K562 (cell line): ENCODE results near the gene RPS2. TPM values are rescaled to one million over a fixed set of nuclear protein-coding genes. Genes with fewer than 3 reads are reported as not detected.

Experiments used
- ATAC-seq: fragments of 200-7000 bp; cut with Tn5 transposase; 3 replicates; pipeline ENCODE4 v1.9.1; 2020; ENCODE audit warnings: moderate library complexity
- BruUV-seq: library from RNA; stranded (reverse); fragments of 400-500 nt; replicated peaks from 2 replicates; lab custom pipeline; 2021; lab: Mats Ljungman, UMichigan
- CTCF ChIA-PET: fragments of 300-600 bp; formaldehyde crosslinking; extraction: SDS; loops from one replicate; lab custom pipeline; 2021; ENCODE audit warnings: low intra/inter-chr PET ratio; lab: Yijun Ruan, JAX
- POLR2A ChIA-PET: fragments of 300-600, 350-650 bp; sonication (Branson Sonifier 250); formaldehyde crosslinking; extraction: SDS; loops from one replicate; lab custom pipeline; 2021; ENCODE audit warnings: antibody characterized with exemption, inconsistent platforms; lab: Yijun Ruan, JAX
- DNase-seq, 4 experiments: peaks; one replicate each; pipeline versions ENCODE4 v3.0.0 to v3.0.0-alpha.2; 2011 to 2018; ENCODE audit warnings: low spot score in 3 of 4, mixed read lengths in 3 of 4; ENCODE audit errors: extremely low read depth in 1 of 4
- FAIRE-seq: peaks from 2 replicates; lab custom pipeline; 2011; peaks lifted over from hg19 to GRCh38; lab: Jason Lieb, UNC
- H2AFZ ChIP-seq: 2 replicates; pipeline ENCODE4 v1.6.0; 2011; ENCODE audit warnings: low read depth, low read length, control low read depth, inconsistent platforms
- H3K27ac ChIP-seq: fragments of 200-600 bp; 3 replicates; pipeline ENCODE4 v1.8.0; 2011; ENCODE audit warnings: low read depth, mild to moderate bottlenecking, control low read depth, inconsistent platforms, low read length, moderate library complexity, mixed read lengths; ENCODE audit errors: extremely low read depth
- H3K27me3 ChIP-seq, 2 experiments: fragments of 300-600 bp in 1 of 2; 2 replicates in 1 of 2; 3 replicates in 1 of 2; pipeline versions ENCODE4 v1.6.0 to v1.8.0; 2011; ENCODE audit warnings: inconsistent platforms in 2 of 2, low read length in 2 of 2, mild to moderate bottlenecking in 1 of 2, mixed read lengths in 1 of 2, moderate library complexity in 1 of 2; ENCODE audit not compliant: control insufficient read depth in 2 of 2, insufficient read depth in 2 of 2
- H3K36me3 ChIP-seq: fragments of 300-600 bp; 3 replicates; pipeline ENCODE4 v1.8.0; 2011; ENCODE audit warnings: mild to moderate bottlenecking, low read length, inconsistent platforms; ENCODE audit not compliant: control insufficient read depth, insufficient read depth
- H3K4me1 ChIP-seq, 2 experiments: fragments of 200-600 bp in 1 of 2; replicated peaks in 1 of 2; 2 replicates in 1 of 2; 3 replicates in 1 of 2; pipeline versions ENCODE4 v1.5.1 to v1.8.0; 2011; ENCODE audit warnings: inconsistent platforms in 2 of 2, low read length in 2 of 2, mild to moderate bottlenecking in 1 of 2, mixed read lengths in 1 of 2, moderate library complexity in 1 of 2; ENCODE audit not compliant: control insufficient read depth in 2 of 2, insufficient read depth in 2 of 2
- H3K4me2 ChIP-seq: 2 replicates; pipeline ENCODE4 v1.6.1; 2011; ENCODE audit warnings: low read length, control low read depth, inconsistent platforms, mixed read lengths; ENCODE audit not compliant: insufficient read depth
- H3K4me3 ChIP-seq: fragments of 200-600 bp; sonication (generic), shearing (Covaris generic); 2 replicates; pipeline ENCODE4 v1.5.1; 2016; ENCODE audit warnings: control low read depth, inconsistent platforms
- H3K79me2 ChIP-seq: fragments of 200-600 bp; 3 replicates; pipeline ENCODE4 v1.8.0; 2011; ENCODE audit warnings: low read length, inconsistent platforms; ENCODE audit not compliant: control insufficient read depth, insufficient read depth
- H3K9ac ChIP-seq, 2 experiments: 2 replicates each; pipeline versions ENCODE4 v1.6.0 to v1.6.1; 2011; ENCODE audit warnings: low read depth in 2 of 2, low read length in 2 of 2, control low read depth in 1 of 2, inconsistent platforms in 1 of 2, mild to moderate bottlenecking in 1 of 2, mixed read lengths in 1 of 2; ENCODE audit not compliant: insufficient read depth in 1 of 2
- H3K9me1 ChIP-seq: one replicate; pipeline ENCODE4 v1.6.0; 2011; ENCODE audit warnings: inconsistent platforms, mild to moderate bottlenecking, low read length, moderate library complexity; ENCODE audit not compliant: control insufficient read depth, insufficient read depth
- H3K9me3 ChIP-seq: replicated peaks from 2 replicates; pipeline ENCODE4 v1.5.1; 2011; ENCODE audit warnings: low read depth, low read length, inconsistent platforms; ENCODE audit not compliant: control insufficient read depth, insufficient read depth
- H4K20me1 ChIP-seq: replicated peaks from 2 replicates; pipeline ENCODE4 v1.6.1; 2011; ENCODE audit warnings: low read length, inconsistent platforms, mixed read lengths; ENCODE audit not compliant: control insufficient read depth, insufficient read depth
- ELF4 ChIP-seq: fragments of 450-650 bp; formaldehyde crosslinking; IDR thresholded peaks from 2 replicates; pipeline ENCODE4 v1.4.0; 2022; ENCODE audit warnings: missing genetic modification characterization
- ETS2 ChIP-seq: IDR thresholded peaks from 2 replicates; pipeline ENCODE4 v1.6.1; 2016; ENCODE audit warnings: borderline replicate concordance, missing genetic modification characterization, mild to moderate bottlenecking, moderate library complexity, missing compliant biosample characterization; ENCODE audit not compliant: poor library complexity, severe bottlenecking
- MTA1 ChIP-seq: fragments of 450-650 bp; IDR thresholded peaks from 2 replicates; pipeline ENCODE4 v1.6.1; 2017; ENCODE audit warnings: borderline replicate concordance
- NONO ChIP-seq, 2 experiments: fragments of 200-400 bp in 1 of 2; fragments of 450-650 bp in 1 of 2; formaldehyde crosslinking in 1 of 2; IDR thresholded peaks; 2 replicates each; pipeline ENCODE4 v1.6.1; 2017; ENCODE audit warnings: low read depth in 2 of 2, mild to moderate bottlenecking in 2 of 2, moderate library complexity in 2 of 2, low read length in 1 of 2
- PHB ChIP-seq: fragments of 250-450 bp; sonication (Bioruptor Pico); IDR thresholded peaks from 2 replicates; pipeline ENCODE4 v1.5.0; 2021
- PHTF2 ChIP-seq: fragments of 250-450 bp; sonication (Bioruptor Pico); IDR thresholded peaks from 2 replicates; pipeline ENCODE4 v1.5.0; 2021; ENCODE audit warnings: mild to moderate bottlenecking
- PRPF4 ChIP-seq: fragments of 200-400 bp; formaldehyde crosslinking; IDR thresholded peaks from one replicate; pipeline ENCODE4 v1.6.1; 2017; ENCODE audit warnings: low read length, low read depth, mild to moderate bottlenecking; ENCODE audit not compliant: insufficient read depth, poor library complexity, severe bottlenecking
- ZC3H8 ChIP-seq: fragments of 450-650 bp; IDR thresholded peaks from 2 replicates; pipeline ENCODE4 v1.6.1; 2017
- ZNF232 ChIP-seq: sonication (generic); formaldehyde crosslinking; IDR thresholded peaks from 2 replicates; pipeline ENCODE4 v1.8.0; 2022; ENCODE audit warnings: mild to moderate bottlenecking, missing genetic modification reagents
- ZNF696 ChIP-seq: fragments of 250-450 bp; sonication (Bioruptor Pico); conservative IDR thresholded peaks from 2 replicates; pipeline ENCODE4 v1.4.0; 2020; ENCODE audit warnings: mild to moderate bottlenecking, moderate library complexity
- WGBS: fragments of 100-300 bp; shearing (Covaris generic); methylation state at CpG from one replicate; pipeline ENCODE4 v1.1.6; 2016; ENCODE audit warnings: low coverage, mixed read lengths; ENCODE audit not compliant: insufficient coverage; ENCODE audit errors: missing lambda C conversion rate; 5-methylcytosine and 5-hydroxymethylcytosine counted together
- in situ Hi-C: fragments of 300-500 bp; cut with MboI; formaldehyde crosslinking; loops from 4 replicates; pipeline ENCODE4 v1.15.0; 2018; ENCODE audit warnings: inconsistent platforms, mixed read lengths
- intact Hi-C: fragments of 100-400 bp; cut with micrococcal nuclease; formaldehyde crosslinking; loops from 2 replicates; pipeline ENCODE4 v1.14.2; 2022
- polyA plus RNA-seq, 8 experiments: library from polyadenylated mRNA; depleted of rRNA in 4 of 8; stranded (reverse) in 5 of 8; unstranded in 3 of 8; fragments of >200 nt; fragmentation: Nextera tagmentation in 2 of 8; fragmentation: Illumina TruSeq in 1 of 8; extraction: Ambion mirVana in 2 of 8; extraction: Trizol in 1 of 8; gene quantifications; 2 replicates each; pipeline versions ENCODE4 v1.2.1 to v1.2.3, GENCODE V29; 2011 to 2014; ENCODE audit warnings: inconsistent platforms in 1 of 8, missing spikeins in 1 of 8
- total RNA-seq, 7 experiments: library from RNA; depleted of rRNA in 6 of 7; stranded (reverse); fragments of >200 nt in 6 of 7; fragmentation: Illumina TruSeq in 2 of 7; extraction: Trizol in 2 of 7; gene quantifications; 2 replicates each; pipeline versions ENCODE4 v1.2.1 to v1.2.3, GENCODE V29; 2011 to 2021; ENCODE audit warnings: low replicate concordance in 1 of 7
- TF ChIP-seq, protein P1 (sequence below): fragments of 450-650 bp; IDR thresholded peaks from 2 replicates; pipeline ENCODE4 v1.6.1; 2016; ENCODE audit warnings: low read depth
- TF ChIP-seq, protein P2 (sequence below): fragments of 250-450 bp; sonication (Bioruptor Pico); IDR thresholded peaks from 2 replicates; pipeline ENCODE4 v1.8.0; 2022; ENCODE audit warnings: inconsistent platforms, mild to moderate bottlenecking, moderate library complexity, borderline replicate concordance

The RPS2 gene
- total and polyA plus RNA-seq, 9 of the 15 experiments (the other 6 are each of a cell fraction or from before 2014, with no cell fraction given) = 834 to 4,794 (median 3,793) TPM

DNA sequence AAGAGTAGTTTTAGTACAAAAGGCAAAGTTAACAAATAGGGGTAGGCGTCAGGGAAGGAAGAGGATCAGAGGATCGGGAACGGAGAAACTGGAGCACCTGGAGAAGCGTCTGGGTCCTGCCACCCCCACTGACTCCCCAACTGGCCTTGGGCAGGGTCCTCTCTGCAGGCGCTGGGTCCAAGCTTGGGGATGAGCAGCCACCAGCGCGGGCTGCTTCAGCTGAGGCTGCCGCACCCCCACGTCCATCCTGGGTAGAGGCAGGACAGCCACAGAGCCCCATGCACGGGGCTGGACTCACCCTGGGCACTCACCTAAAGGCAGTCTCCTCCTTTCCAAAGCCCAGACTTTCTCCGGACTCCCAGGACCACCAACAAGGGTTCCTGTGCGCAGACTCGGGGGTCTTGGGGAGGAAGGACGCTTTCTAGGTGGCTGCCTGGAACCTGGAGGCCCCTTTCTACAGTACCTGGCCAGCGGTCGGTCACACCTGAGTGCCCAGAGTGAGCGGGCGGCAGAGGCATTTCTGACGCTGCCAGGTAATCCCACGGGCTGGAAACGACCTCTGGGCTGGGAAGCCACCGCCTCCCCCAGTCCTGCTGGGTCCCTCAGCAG, 47.5 kb downstream of the RPS2 start (continued):
- TF ChIP-seq ZNF232 (CRISPR knock-in tag) (no peak), MTA1 (no peak)
- TF ChIP-seq, all 486 proteins: peak for 0

DNA sequence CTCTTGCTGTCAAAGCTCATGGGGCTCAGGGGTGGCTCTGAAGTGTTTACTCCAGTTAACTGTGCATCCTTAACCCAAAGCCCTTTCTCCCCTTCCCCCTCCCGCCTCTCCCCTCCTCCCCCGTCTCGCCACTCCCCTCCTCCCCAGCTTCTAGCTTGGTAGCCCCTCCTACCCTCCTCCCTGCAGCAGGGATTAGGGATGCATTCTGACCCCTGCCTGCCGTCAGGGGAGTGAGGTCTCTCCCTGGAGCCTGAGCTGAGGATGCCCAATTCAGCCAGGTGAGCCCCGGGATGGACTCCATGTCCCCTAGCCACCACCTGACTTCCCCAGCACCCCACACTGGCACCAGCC, 48.0 kb downstream of the RPS2 start:
- no peak for ATAC-seq
- Histone ChIP-seq H3K9ac (no peak overlapping the region), H4K20me1 (0 out of 2 replicates have a peak, but pooled peaks cover 11% of the 10 kb centered on the region), H3K27me3 (peaks cover 22 to 49% of the 10 kb centered on the region in 2 experiments; a peak in 4 of 5 replicates), H3K9me3 (no peaks in the 10 kb centered on the region), H3K79me2 (no peaks in the 10 kb centered on the region), H3K36me3 (no peaks in the 10 kb centered on the region), H3K4me2 (no peak overlapping the region), H3K4me3 (no peak overlapping the region), H3K9me1 (no peaks in the 10 kb centered on the region), H3K4me1 (peaks cover 6 to 71% of the 10 kb centered on the region in 2 experiments; a peak in 4 of 5 replicates), H2AFZ (no peak overlapping the region), H3K27ac (no peak overlapping the region)
- WGBS = 0% methylated on average over 2 of the region's 5 CpGs
- no peak for FAIRE-seq
- ChIA-PET CTCF (no interaction called here), POLR2A (interaction anchor here (0.5 to 1.4 kb wide), 4 partner anchors 31 to 343 kb away, joined by 3 to 4 read pairs (median 3); partner anchors contain the start of genes MEIOB and RPS2)
- no peak for DNase-seq
- in situ Hi-C loops (no loop called here), intact Hi-C loops (no loop called here)
- no TSS peak for BruUV-seq
- TF ChIP-seq ELF4 (CRISPR knock-in tag) (no peak), PRPF4 (no peak), NONO (IDR thresholded peaks at IDR 0.05; ENCODE audit: low read depth in 2 of 2, low read length in 1 of 2) (no peak), ETS2 (no peak), PHTF2 (CRISPR knock-in tag) (no peak), ZC3H8 (no peak), ZNF696 (no peak), PHB (CRISPR knock-in tag) (no peak)
- TF ChIP-seq, protein P1, sequence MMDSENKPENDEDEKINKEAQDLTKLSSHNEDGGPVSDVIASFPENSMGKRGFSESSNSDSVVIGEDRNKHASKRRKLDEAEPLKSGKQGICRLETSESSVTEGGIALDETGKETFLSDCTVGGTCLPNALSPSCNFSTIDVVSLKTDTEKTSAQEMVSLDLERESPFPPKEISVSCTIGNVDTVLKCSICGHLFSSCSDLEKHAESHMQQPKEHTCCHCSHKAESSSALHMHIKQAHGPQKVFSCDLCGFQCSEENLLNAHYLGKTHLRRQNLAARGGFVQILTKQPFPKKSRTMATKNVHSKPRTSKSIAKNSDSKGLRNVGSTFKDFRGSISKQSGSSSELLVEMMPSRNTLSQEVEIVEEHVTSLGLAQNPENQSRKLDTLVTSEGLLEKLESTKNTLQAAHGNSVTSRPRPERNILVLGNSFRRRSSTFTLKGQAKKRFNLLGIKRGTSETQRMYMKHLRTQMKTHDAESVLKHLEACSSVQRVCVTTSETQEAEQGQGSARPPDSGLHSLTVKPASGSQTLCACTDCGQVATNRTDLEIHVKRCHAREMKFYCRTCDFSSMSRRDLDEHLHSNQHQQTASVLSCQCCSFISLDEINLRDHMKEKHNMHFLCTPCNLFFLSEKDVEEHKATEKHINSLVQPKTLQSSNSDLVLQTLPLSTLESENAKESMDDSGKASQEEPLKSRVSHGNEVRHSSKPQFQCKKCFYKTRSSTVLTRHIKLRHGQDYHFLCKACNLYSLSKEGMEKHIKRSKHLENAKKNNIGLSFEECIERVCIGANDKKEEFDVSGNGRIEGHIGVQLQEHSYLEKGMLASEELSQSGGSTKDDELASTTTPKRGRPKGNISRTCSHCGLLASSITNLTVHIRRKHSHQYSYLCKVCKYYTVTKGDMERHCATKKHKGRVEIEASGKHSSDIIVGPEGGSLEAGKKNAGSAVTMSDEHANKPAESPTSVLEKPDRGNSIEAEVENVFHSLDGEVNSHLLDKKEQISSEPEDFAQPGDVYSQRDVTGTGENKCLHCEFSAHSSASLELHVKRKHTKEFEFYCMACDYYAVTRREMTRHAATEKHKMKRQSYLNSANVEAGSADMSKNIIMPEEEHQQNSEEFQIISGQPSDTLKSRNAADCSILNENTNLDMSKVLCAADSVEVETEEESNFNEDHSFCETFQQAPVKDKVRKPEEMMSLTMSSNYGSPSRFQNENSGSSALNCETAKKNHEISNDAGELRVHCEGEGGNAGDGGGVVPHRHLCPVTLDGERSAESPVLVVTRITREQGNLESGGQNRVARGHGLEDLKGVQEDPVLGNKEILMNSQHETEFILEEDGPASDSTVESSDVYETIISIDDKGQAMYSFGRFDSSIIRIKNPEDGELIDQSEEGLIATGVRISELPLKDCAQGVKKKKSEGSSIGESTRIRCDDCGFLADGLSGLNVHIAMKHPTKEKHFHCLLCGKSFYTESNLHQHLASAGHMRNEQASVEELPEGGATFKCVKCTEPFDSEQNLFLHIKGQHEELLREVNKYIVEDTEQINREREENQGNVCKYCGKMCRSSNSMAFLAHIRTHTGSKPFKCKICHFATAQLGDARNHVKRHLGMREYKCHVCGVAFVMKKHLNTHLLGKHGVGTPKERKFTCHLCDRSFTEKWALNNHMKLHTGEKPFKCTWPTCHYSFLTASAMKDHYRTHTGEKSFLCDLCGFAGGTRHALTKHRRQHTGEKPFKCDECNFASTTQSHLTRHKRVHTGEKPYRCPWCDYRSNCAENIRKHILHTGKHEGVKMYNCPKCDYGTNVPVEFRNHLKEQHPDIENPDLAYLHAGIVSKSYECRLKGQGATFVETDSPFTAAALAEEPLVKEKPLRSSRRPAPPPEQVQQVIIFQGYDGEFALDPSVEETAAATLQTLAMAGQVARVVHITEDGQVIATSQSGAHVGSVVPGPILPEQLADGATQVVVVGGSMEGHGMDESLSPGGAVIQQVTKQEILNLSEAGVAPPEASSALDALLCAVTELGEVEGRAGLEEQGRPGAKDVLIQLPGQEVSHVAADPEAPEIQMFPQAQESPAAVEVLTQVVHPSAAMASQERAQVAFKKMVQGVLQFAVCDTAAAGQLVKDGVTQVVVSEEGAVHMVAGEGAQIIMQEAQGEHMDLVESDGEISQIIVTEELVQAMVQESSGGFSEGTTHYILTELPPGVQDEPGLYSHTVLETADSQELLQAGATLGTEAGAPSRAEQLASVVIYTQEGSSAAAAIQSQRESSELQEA = no peak
- TF ChIP-seq, protein P2, sequence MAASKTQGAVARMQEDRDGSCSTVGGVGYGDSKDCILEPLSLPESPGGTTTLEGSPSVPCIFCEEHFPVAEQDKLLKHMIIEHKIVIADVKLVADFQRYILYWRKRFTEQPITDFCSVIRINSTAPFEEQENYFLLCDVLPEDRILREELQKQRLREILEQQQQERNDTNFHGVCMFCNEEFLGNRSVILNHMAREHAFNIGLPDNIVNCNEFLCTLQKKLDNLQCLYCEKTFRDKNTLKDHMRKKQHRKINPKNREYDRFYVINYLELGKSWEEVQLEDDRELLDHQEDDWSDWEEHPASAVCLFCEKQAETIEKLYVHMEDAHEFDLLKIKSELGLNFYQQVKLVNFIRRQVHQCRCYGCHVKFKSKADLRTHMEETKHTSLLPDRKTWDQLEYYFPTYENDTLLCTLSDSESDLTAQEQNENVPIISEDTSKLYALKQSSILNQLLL = no peak
